Measurements from ENCODE around the gene ANAPC16.
"Not testable (repeated sequence)": the region's sequence is repeated elsewhere in the genome, so short reads cannot be mapped to it uniquely, and the experiment has no call there.

Gene ANAPC16

GRCh38 chr10:72218325-72218724 lies 2.5 kb downstream of the ANAPC16 start:
- DNase-seq, result no peak

GRCh38 chr10:72218726-72219125 lies 2.9 kb downstream of the ANAPC16 start:
- no peak for DNase-seq

DNA sequence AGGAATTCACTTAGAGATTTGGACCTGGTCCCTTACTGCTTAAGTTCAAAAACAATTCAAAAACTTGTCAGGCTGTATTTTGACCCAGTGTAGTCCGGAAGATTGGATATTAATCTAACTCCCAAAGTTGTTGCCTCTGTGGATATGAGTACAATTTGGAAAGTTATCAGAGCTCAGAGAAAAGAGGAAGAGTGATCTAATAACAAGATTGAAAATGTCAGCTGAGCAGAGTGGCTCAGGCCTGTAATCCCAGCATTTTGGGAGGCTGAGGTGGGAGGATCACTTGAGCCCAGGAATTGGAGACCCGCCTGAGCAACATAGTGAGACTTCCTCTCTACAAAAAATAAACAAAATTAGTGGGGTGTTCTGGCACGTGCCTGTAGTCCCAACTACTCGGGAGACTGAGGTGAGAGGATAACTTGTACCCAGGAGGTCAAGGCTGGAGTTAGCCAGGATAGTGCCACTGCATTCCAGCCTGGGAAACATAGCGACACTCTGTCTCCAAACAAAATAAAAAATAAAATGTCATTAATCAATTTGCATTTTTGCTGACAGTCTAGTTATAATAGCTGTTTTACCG lies 3.5 kb downstream of the ANAPC16 start:
- DNase-seq, result no peak

DNA sequence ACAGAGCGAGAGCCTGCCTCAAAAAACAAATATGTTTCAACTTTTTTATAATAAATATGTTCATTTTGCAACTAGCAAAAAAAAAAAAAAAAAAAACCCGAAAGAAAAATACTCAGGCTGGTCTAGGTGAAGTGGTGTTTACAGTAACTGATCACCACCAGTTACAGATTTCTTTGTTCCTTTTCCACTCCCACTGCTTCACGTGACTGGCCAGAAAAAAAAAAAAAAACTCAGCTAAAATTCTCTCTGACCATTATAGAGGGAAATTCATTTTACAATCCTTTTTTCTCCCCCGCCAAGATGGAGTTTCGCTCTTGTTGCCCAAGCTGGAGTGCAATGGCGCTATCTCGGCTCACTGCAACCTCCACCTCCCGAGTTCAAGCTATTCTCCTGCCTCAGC lies 4.8 kb downstream of the ANAPC16 start:
- DNase-seq, result no peak

DNA sequence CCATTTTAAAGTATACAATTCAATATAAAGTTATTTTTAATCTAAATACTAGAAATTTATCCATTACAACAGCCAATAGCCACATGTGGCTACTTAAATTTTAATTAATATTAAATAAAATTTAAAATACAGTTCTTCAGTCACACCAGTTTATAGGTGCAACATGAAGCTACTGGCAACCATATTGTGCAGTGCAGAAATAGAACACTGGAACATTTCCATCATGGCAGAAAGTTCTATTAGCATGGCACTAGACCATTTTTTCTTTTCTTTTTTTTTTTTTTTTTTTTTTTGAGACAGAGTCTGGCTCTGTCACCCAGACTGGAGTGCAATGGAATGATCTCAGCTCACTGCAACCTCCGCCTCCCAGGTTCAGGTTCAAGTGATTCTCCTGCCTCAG lies 5.5 kb downstream of the ANAPC16 start:
- no peak for DNase-seq

- DNase-seq, result no peak
These were observed 7.9 kb downstream of the ANAPC16 start for GRCh38 chr10:72223743-72224101.

- DNase-seq, result not testable (repeated sequence)
These were observed 8.4 kb downstream of the ANAPC16 start for GRCh38 chr10:72224191-72224590.

- DNase-seq, result no peak
These were observed 10.7 kb downstream of the ANAPC16 start for GRCh38 chr10:72226418-72227027.

DNA sequence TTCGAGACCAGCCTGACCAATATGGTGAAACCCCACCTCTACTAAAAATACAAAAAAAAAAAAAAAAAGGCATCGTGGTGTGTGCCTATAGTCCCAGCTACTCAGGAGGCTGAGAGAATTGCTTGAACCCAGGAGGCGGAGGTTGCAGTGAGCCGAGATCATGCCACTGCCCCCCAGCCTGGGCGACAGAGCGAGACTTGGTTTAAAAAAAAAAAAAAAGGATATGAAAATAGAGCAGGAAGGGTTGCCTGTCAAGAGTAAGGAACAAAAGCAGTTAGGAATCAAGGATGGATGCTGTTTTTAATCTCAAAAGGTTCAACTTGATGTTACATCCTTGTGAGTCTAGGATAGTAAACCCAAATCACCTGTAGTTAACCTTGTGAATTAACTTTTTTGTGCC lies 12.0 kb downstream of the ANAPC16 start:
- DNase-seq, result no peak

DNA sequence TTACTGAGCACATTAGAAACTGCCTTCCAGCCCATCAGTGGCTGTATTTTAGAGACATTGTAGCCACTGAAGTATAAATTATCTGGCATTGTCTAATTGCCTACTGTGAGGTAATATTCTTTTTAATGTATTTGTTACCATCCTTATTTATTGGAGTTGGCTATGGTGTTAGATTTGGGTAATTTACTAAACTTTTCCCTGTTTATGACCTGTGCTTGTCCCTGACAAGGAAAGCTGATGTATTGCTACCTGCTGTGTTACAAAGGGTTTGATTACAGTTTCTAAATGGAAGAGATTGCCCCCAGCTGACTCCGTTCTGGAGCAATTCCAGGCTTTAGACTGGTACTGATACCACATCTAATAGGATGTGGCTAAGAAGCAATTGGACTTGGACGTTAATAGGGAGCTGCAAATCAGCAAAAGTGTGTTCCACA lies 12.5 kb downstream of the ANAPC16 start:
- no peak for DNase-seq

DNA sequence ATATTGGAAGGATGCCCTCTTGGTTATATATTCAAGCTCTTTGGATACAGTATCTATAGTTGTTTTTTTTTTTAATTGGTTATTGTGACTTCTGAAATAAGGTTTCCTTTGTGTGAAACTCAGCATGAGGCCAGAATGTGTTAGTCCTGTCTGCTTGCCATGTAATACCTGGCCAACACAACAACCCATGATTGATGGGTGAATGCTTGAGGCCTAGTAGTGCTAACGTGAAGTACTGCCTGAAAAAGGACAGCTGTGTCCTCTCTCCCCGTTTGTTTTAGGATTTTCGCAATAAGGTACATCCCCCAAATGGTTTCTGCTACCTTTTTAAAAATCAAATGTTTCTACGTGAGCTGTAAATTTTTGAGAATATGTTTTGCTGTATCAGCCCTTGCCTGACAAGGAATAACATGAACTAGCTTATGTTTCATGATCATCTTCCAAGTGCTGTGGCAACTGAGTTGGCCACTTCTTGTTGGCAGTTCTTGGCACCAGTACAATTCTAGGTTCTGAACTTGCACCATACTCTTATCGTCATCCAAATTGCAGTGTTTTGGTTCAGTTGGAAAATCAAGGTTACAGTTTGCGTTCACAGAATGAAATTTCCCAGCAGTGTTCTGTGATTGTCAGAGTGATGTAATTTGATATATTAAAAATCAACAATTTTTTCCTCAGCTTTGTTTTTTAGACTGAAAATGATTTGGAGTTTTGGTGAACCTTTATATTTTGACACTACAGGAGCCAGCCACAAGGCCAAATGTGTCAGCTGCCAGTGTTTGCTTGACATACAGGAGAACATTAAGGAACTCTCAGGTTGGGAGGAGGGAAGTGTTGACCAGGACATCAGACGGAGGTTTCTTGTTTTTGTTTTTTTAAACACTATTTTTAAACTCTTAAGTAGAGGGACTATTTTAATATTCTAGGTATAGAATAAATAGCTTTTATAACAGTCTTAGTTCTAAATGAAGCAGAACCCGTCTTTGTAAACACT lies 13.7 kb downstream of the ANAPC16 start:
- DNase-seq, result no peak

- no peak for DNase-seq
These were observed 17.8 kb downstream of the ANAPC16 start for GRCh38 chr10:72233621-72234020.

- DNase-seq, result no peak
These were observed 18.8 kb downstream of the ANAPC16 start for GRCh38 chr10:72234560-72235095.

- no peak for DNase-seq
These were observed 19.9 kb downstream of the ANAPC16 start for GRCh38 chr10:72235544-72236279.

DNA sequence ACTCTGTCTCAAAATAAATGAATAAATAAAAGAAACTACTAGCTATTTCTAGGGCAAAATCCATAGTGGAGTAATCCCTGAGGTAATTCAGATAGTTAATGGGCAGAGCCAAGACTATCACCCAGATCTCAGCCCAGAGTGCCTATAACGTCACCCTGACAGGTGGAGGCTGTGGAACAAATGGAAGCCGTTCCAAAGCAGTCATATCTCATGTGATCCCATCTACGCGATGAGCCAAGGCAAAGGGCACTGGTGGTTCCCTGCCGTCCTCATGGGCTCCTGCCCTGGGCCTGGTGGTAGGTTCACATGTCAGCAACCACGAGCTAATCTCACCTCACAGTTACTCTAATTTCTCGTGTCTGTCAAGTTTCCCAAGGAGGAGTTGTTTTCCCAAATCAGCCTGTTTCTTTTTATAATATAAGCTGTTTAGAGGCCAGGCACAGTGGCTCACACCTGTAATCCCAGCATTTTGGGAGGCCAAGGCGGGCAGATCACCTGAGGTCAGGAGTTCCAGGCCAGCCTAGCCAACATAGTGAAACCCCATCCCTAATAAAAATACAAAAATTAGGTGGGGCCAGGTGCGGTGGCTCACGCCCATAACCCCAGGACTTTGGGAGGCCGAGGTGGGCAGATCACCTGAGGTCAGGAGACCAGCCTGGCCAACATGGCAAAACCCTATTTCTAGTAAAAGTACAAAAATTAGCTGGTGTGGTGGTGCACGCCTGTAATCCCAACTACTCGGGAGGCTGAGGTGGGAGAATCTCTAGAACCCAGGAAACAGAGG lies 22.8 kb downstream of the ANAPC16 start:
- no peak for DNase-seq

GRCh38 chr10:72239409-72239808 lies 23.6 kb downstream of the ANAPC16 start:
- DNase-seq, result no peak

GRCh38 chr10:72240371-72240770 lies 24.6 kb downstream of the ANAPC16 start:
- no peak for DNase-seq

DNA sequence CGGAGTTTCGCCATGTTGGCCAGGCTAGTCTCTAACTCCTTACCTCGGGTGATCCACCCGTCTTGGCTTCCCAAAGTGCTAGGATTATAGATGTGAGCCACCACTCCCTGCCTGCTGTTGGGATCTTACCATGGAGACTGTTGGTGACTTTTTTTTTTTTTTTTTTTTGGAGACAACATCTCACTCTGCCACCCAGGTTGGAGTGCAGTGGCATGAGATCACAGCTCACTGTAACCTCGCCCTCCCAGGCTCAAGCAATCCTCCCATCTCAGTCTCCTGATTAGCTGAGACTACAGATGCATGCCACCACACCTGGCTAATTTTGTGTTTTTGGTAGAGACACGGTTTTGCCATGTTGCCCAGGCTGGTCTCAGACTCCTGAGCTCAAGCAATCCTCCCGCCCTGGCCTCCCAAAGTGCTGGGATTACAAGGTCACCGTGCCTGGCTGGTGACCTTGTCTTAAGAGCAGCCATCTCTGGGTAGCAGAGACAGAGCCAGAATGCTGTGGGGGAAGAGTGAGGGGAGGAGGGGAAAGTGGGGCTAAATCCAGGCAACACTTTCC lies 26.0 kb downstream of the ANAPC16 start:
- no peak for DNase-seq

GRCh38 chr10:72242675-72243074 lies 26.9 kb downstream of the ANAPC16 start:
- DNase-seq, result no peak

GRCh38 chr10:72243822-72244437 lies 28.1 kb downstream of the ANAPC16 start:
- no peak for DNase-seq

GRCh38 chr10:72244573-72245038 lies 28.8 kb downstream of the ANAPC16 start:
- no peak for DNase-seq

Measured in activated gamma-delta T cell treated with Interleukin-2 at 50 U/mL for 16 hours (primary cell).